ENCODE results near the gene KREMEN1. TPM values are rescaled to one million over a fixed set of nuclear protein-coding genes. Genes with fewer than 3 reads are reported as not detected.

KREMEN1 gene
- total RNA-seq, 1 experiment from 2014 or later = 31.9 TPM

- no peak for TF ChIP-seq REST (IDR thresholded peaks at IDR 0.05; ENCODE audit: low read depth)
- TF ChIP-seq CTCF (IDR thresholded peaks at IDR 0.05 in 2 of 3, conservative IDR thresholded peaks at IDR 0.05 in 1 of 3; ENCODE audit: borderline replicate concordance in 1 of 3, insufficient read depth in 1 of 3, low read depth in 2 of 3, low read length in 2 of 3) = no peak
These were observed 128.1 kb downstream of the KREMEN1 start (continued) for GRCh38 chr22:29200901-29201300.

GRCh38 chr22:29201782-29202181 is 128.9 kb downstream of the KREMEN1 start:
- Histone ChIP-seq H3K9ac (ENCODE audit: low read length) (no peak overlapping the region), H3K27me3 (ENCODE audit: insufficient read depth, low read length) (no peaks in the 10 kb centered on the region), H3K4me1 (ENCODE audit: control insufficient read depth in 1 of 2, insufficient read depth in 2 of 2, low read length in 2 of 2) (peaks cover 8 to 24% of the 10 kb centered on the region in 2 experiments; a peak in 3 of 4 replicates), H3K79me2 (ENCODE audit: insufficient read depth, low read length) (no peaks in the 10 kb centered on the region), H3K4me2 (ENCODE audit: low read length) (no peak overlapping the region), H3K4me3 (replicated peaks in 1 of 2; ENCODE audit: low read depth in 1 of 2, low read length in 2 of 2) (no peak overlapping the region), H3K36me3 (ENCODE audit: control insufficient read depth in 1 of 2, insufficient read depth in 2 of 2, low read length in 2 of 2) (no peaks in the 10 kb centered on the region), H4K20me1 (ENCODE audit: insufficient read depth) (no peaks in the 10 kb centered on the region), H2AFZ (ENCODE audit: low read depth, low read length, poor library complexity, severe bottlenecking) (no peak overlapping the region), H3K27ac (ENCODE audit: low read depth, low read length) (no peak overlapping the region), H3K9me2 (ENCODE audit: insufficient read depth) (no peaks in the 10 kb centered on the region), H3K9me3 (ENCODE audit: control insufficient read depth in 1 of 2, insufficient read depth in 1 of 2, low read depth in 1 of 2, low read length in 2 of 2) (no peaks in the 10 kb centered on the region)
- ChIA-PET CTCF (interaction anchor here (1.3 kb wide), 1 partner anchor 26 kb away, joined by 3 read pairs; no protein-coding TSS in a partner anchor), POLR2A (no interaction called here), RAD21 (ENCODE audit: low non-redundant PET in 1 of 2, low total read pairs in 2 of 2, uncharacterized antibody in 2 of 2, unreplicated experiment in 2 of 2) (interaction anchor here in 1 of 2 experiments (0.7 to 2.6 kb wide), 2 partner anchors 15 to 44 kb away, joined by 3 to 7 read pairs; no protein-coding TSS in a partner anchor)
- BruUV-seq (replicated peaks) = no TSS peak
- DNase-seq (ENCODE audit: low read depth, low spot score) = no peak
- intact Hi-C loops (cut with micrococcal nuclease) = no loop called here
- ATAC-seq = no peak
- TF ChIP-seq SIN3A (IDR thresholded peaks at IDR 0.05; ENCODE audit: low read depth) (no peak), ZBTB33 (IDR thresholded peaks at IDR 0.05; ENCODE audit: extremely low read depth, insufficient replicate concordance, low read length) (no peak), POLR2A (IDR thresholded peaks at IDR 0.05; ENCODE audit: borderline replicate concordance, extremely low read depth, insufficient read depth, insufficient read length) (no peak), ELF1 (IDR thresholded peaks at IDR 0.05; ENCODE audit: borderline replicate concordance, low read depth) (no peak), EGR1 (IDR thresholded peaks at IDR 0.05; ENCODE audit: low read depth) (no peak), CBX3 (IDR thresholded peaks at IDR 0.05; ENCODE audit: low read depth) (no peak), ZFX (IDR thresholded peaks at IDR 0.05) (no peak), REST (IDR thresholded peaks at IDR 0.05; ENCODE audit: low read depth) (no peak), YY1 (IDR thresholded peaks at IDR 0.05; ENCODE audit: extremely low read depth, insufficient replicate concordance, low read depth, low read length) (no peak), MAX (IDR thresholded peaks at IDR 0.05) (no peak), ATF3 (IDR thresholded peaks at IDR 0.05) (no peak), CEBPB (IDR thresholded peaks at IDR 0.05; ENCODE audit: low read depth) (no peak)
